ENCODE measurements around the gene SENP6.

The SENP6 gene

GRCh38 chr6:75752365-75752764 is 150.7 kb downstream of the SENP6 start (continued):
- TF ChIP-seq PATZ1 (CRISPR knock-in tag; IDR thresholded peaks at IDR 0.05; ENCODE audit: borderline replicate concordance) (no peak), ZNF70 (CRISPR knock-in tag; IDR thresholded peaks at IDR 0.05) (no peak), CREB5 (CRISPR knock-in tag; IDR thresholded peaks at IDR 0.05; ENCODE audit: low read depth) (no peak), ZNF8 (CRISPR knock-in tag; IDR thresholded peaks at IDR 0.05) (no peak), CSRNP3 (CRISPR knock-in tag; IDR thresholded peaks at IDR 0.05) (no peak)

- TF ChIP-seq ZFP3 (CRISPR knock-in tag; IDR thresholded peaks at IDR 0.05) (no peak), ZNF70 (CRISPR knock-in tag; IDR thresholded peaks at IDR 0.05) (no peak), CSRNP3 (CRISPR knock-in tag; IDR thresholded peaks at IDR 0.05) (no peak), BACH2 (CRISPR knock-in tag; IDR thresholded peaks at IDR 0.05; ENCODE audit: borderline replicate concordance) (no peak), ZNF8 (CRISPR knock-in tag; IDR thresholded peaks at IDR 0.05) (no peak), PATZ1 (CRISPR knock-in tag; IDR thresholded peaks at IDR 0.05; ENCODE audit: borderline replicate concordance) (no peak)
- ATAC-seq, result no peak
Measured at GRCh38 chr6:75755704-75756103, 154.0 kb downstream of the SENP6 start.

- no peak for TF ChIP-seq TOX (CRISPR knock-in tag; IDR thresholded peaks at IDR 0.05; ENCODE audit: borderline replicate concordance)
- no peak for TF ChIP-seq ZC3H10 (CRISPR knock-in tag; IDR thresholded peaks at IDR 0.05)
- TF ChIP-seq ZNF565 (CRISPR knock-in tag; conservative IDR thresholded peaks at IDR 0.05; ENCODE audit: low read depth), result no peak
- TF ChIP-seq ARNTL (CRISPR knock-in tag; IDR thresholded peaks at IDR 0.05; ENCODE audit: borderline replicate concordance, low read depth), result no peak
- no peak for TF ChIP-seq ZFP30 (CRISPR knock-in tag; IDR thresholded peaks at IDR 0.05)
- no peak for TF ChIP-seq ESRRG (CRISPR knock-in tag; IDR thresholded peaks at IDR 0.05)
- no peak for TF ChIP-seq PATZ1 (CRISPR knock-in tag; IDR thresholded peaks at IDR 0.05; ENCODE audit: borderline replicate concordance)
- TF ChIP-seq GLIS3 (CRISPR knock-in tag; IDR thresholded peaks at IDR 0.05), result no peak
- TF ChIP-seq POU6F1 (CRISPR knock-in tag; IDR thresholded peaks at IDR 0.05; ENCODE audit: borderline replicate concordance, low read depth), result no peak
Measured at GRCh38 chr6:75757295-75757694, 155.6 kb downstream of the SENP6 start.

GRCh38 chr6:75758061-75758460 is 156.4 kb downstream of the SENP6 start:
- no peak for TF ChIP-seq ZNF8 (CRISPR knock-in tag; IDR thresholded peaks at IDR 0.05)
- TF ChIP-seq BACH2 (CRISPR knock-in tag; IDR thresholded peaks at IDR 0.05; ENCODE audit: borderline replicate concordance), result no peak
- TF ChIP-seq TSHZ2 (CRISPR knock-in tag; IDR thresholded peaks at IDR 0.05), result no peak
- TF ChIP-seq GLIS3 (CRISPR knock-in tag; IDR thresholded peaks at IDR 0.05), result no peak
- no peak for TF ChIP-seq PPARA (CRISPR knock-in tag; IDR thresholded peaks at IDR 0.05; ENCODE audit: borderline replicate concordance)
- TF ChIP-seq TCF4 (CRISPR knock-in tag; IDR thresholded peaks at IDR 0.05; ENCODE audit: borderline replicate concordance), result no peak
- no peak for TF ChIP-seq RARB (CRISPR knock-in tag; IDR thresholded peaks at IDR 0.05)
- TF ChIP-seq ZFP3 (CRISPR knock-in tag; IDR thresholded peaks at IDR 0.05), result no peak
- ATAC-seq, result no peak

More at GRCh38 chr6:75757295-75757694, 155.6 kb downstream of the SENP6 start:
- ATAC-seq, result no peak
